Left ventricle myocardium inferior (tissue), 1 donor: Measurements from ENCODE around the gene AFF1. TPM values are rescaled to one million over a fixed set of nuclear protein-coding genes. Genes with fewer than 3 reads are reported as not detected.

Experiments
- DNase-seq: peaks from one replicate; pipeline ENCODE4 v3.0.0-alpha.2; 2020
- H3K27ac ChIP-seq: fragments of 200-600 bp; replicated peaks from 2 replicates; pipeline ENCODE4 v1.8.0; 2021
- H3K27me3 ChIP-seq: fragments of 200-600 bp; 2 replicates; pipeline ENCODE4 v1.8.0; 2021; ENCODE audit warnings: low read depth
- H3K36me3 ChIP-seq: fragments of 200-600 bp; 2 replicates; pipeline ENCODE4 v1.8.0; 2021
- H3K4me1 ChIP-seq: fragments of 200-600 bp; 2 replicates; pipeline ENCODE4 v1.8.0; 2021
- H3K4me3 ChIP-seq: fragments of 200-600 bp; 2 replicates; pipeline ENCODE4 v1.8.0; 2021; ENCODE audit warnings: mild to moderate bottlenecking, moderate library complexity
- H3K9me3 ChIP-seq: fragments of 200-600 bp; replicated peaks from 2 replicates; pipeline ENCODE4 v1.8.0; 2021
- intact Hi-C: fragments of 100-400 bp; cut with micrococcal nuclease; formaldehyde crosslinking; loops from one replicate; pipeline ENCODE4 v1.11.0; 2022
- total RNA-seq: library from RNA; stranded (reverse); fragmentation: NEBNext Ultra II Directional; extraction: Animal tissue kit (Norgen Biotek cat#: 25700); gene quantifications from one replicate; pipeline ENCODE4 v1.2.1, GENCODE V29; 2021
- TF ChIP-seq, protein P1 (sequence below): fragments of 200-600 bp; IDR thresholded peaks from 2 replicates; pipeline ENCODE4 v1.8.0; 2021; ENCODE audit warnings: antibody characterized with exemption, mild to moderate bottlenecking, borderline replicate concordance
- donor health status: DM: no; HTN: yes; CAD: no; lungs with severe emphysema.

Gene AFF1
- total RNA-seq, 1 donor from 2014 or later = 67.9 TPM

DNA sequence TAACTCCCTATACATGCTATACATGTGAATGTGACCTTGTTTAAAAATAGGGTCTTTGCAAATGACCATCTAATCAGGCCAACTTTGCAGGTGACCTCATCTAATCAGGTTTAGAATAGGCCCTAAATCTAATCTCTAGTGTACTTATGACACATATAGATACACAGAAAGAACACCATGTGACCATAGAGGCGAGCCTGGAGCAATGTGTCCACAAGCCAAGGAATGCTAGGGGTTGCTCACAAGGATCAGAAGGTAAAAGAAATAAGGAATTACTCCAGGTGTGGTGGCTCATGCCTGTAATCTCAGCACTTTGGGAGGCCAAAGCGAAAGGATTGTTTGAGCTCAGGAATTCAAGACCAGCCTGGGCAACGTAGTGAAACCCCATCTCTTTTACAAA, 32.9 kb upstream of the AFF1 start:
- no peaks in the 10 kb centered on the region for H3K27me3 ChIP-seq
- TF ChIP-seq, protein P1, sequence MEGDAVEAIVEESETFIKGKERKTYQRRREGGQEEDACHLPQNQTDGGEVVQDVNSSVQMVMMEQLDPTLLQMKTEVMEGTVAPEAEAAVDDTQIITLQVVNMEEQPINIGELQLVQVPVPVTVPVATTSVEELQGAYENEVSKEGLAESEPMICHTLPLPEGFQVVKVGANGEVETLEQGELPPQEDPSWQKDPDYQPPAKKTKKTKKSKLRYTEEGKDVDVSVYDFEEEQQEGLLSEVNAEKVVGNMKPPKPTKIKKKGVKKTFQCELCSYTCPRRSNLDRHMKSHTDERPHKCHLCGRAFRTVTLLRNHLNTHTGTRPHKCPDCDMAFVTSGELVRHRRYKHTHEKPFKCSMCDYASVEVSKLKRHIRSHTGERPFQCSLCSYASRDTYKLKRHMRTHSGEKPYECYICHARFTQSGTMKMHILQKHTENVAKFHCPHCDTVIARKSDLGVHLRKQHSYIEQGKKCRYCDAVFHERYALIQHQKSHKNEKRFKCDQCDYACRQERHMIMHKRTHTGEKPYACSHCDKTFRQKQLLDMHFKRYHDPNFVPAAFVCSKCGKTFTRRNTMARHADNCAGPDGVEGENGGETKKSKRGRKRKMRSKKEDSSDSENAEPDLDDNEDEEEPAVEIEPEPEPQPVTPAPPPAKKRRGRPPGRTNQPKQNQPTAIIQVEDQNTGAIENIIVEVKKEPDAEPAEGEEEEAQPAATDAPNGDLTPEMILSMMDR = no peak
- H3K27ac ChIP-seq = no peak overlapping the region
- DNase-seq = no peak
- no peaks in the 10 kb centered on the region for H3K9me3 ChIP-seq
- no peak overlapping the region for H3K4me3 ChIP-seq
- peaks cover 8% of the 10 kb centered on the region for H3K4me1 ChIP-seq
- H3K36me3 ChIP-seq = no peaks in the 10 kb centered on the region
- intact Hi-C loops = no loop called here

GRCh38 chr4:86908251-86908657, 26.6 kb upstream of the AFF1 start:
- Histone ChIP-seq H3K4me1 (peaks cover 27% of the 10 kb centered on the region), H3K36me3 (no peaks in the 10 kb centered on the region), H3K27ac (peak overlapping the region; percentile 47), H3K27me3 (no peaks in the 10 kb centered on the region), H3K4me3 (peak overlapping the region; percentile 15), H3K9me3 (no peaks in the 10 kb centered on the region)
- intact Hi-C loops = no loop called here
- DNase-seq = no peak
- TF ChIP-seq, protein P1 = no peak

DNA sequence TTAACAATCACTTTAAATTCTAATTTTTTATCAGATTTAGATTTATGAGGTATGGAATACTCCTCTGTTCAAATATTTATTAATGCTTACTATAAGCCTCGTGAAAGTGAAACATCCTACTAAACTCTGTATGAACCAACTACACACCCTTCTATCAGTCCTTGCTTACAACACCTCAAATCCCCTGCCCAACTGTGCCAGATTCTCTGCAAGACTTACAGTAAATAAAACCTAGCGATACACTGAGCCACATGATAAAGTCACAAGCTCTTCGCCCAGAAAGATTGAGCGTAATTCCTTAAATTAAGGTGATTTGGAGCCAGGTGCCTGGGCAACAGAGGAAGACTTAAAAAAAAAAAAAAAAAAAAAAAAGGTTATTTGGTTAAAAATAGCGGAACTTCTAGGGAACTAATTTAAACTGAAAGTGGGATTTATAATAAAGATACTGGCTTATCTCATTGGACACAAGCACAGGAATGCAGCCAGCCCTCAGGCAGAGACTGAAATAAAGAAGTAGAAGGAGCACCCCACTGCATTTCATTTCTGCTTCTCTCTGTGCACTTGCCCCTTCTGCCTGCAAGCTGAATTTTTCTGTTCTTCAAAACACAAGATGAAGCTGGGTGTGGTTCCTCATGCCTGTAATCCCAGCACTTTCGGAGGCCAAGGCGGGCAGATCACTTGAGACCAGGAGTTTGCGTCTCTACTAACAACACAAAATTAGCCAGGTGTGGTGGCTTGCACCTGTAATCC, 25.1 kb upstream of the AFF1 start:
- DNase-seq = no peak
- no peaks in the 10 kb centered on the region for H3K27me3 ChIP-seq
- intact Hi-C loops = no loop called here
- TF ChIP-seq, protein P1 = no peak
- H3K4me1 ChIP-seq = peaks cover 19% of the 10 kb centered on the region
- no peaks in the 10 kb centered on the region for H3K9me3 ChIP-seq
- H3K36me3 ChIP-seq = peaks cover 4% of the 10 kb centered on the region
- H3K27ac ChIP-seq = no peak overlapping the region
- H3K4me3 ChIP-seq = no peak overlapping the region

- no peak for DNase-seq
- TF ChIP-seq, protein P1 = no peak
- Histone ChIP-seq H3K36me3 (peaks cover 4% of the 10 kb centered on the region), H3K4me3 (no peak overlapping the region), H3K4me1 (peaks cover 19% of the 10 kb centered on the region), H3K27ac (no peak overlapping the region), H3K9me3 (no peaks in the 10 kb centered on the region), H3K27me3 (no peaks in the 10 kb centered on the region)
- intact Hi-C loops = no loop called here
Measured at GRCh38 chr4:86910369-86910768, 24.4 kb upstream of the AFF1 start.

DNA sequence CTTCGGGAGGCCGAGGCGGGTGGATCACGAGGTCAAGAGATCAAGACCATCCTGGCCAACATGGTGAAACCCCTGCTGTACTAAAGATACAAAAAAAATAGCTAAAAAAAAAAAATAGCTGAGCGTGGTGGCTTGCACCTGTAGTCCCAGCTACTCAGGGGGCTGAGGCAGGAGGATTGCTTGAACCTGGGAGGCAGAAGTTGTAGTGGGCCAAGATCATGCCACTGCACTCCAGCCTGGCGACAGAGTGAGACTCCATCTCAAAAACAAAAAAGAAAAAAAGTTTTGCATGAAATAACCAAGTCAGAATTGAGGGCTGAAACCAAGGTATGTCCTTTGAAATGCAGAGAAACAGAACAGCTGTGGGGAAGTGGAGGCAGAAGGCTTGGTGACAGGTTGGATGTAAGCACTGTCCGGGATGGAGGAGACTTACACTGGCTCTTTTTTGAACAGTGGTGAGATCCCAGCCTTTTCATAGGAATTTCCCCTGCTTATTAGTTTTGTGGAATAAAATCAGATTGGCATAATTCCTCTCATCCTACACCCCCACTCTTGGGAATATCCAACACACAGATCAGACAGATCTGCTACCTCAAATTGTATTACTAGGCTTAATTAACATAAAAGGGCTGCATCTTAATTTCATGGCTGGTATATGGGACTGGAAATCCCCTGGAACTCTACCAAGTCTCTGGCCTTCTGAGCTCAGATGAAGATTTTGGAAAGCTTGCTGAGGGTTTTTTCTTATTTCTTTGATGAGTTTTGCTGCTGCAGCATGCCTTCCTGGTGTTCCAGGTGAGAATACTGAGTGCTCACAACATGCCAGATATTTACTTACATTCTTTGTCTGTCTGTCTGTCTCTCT, 23.8 kb upstream of the AFF1 start:
- Histone ChIP-seq H3K27ac (no peak overlapping the region), H3K27me3 (no peaks in the 10 kb centered on the region), H3K4me1 (peaks cover 19% of the 10 kb centered on the region), H3K9me3 (no peaks in the 10 kb centered on the region), H3K4me3 (no peak overlapping the region), H3K36me3 (peaks cover 4% of the 10 kb centered on the region)
- TF ChIP-seq, protein P1 = no peak
- no peak for DNase-seq
- intact Hi-C loops = no loop called here
